NCI-H82 treated with DMSO at 0.1 percent for 48 hours (cell line): ENCODE results near the gene ATP6V1G1.
"Not testable (repeated sequence)": the region's sequence is repeated elsewhere in the genome, so short reads cannot be mapped to it uniquely, and the experiment has no call there.

Experiments
- DNase-seq: peaks from one replicate; lab custom pipeline; 2025; ENCODE audit not compliant: unreplicated experiment; lab: John Stamatoyannopoulos, UW

The ATP6V1G1 gene

GRCh38 chr9:114578134-114578533 lies 9.4 kb upstream of the ATP6V1G1 start:
- not testable (repeated sequence) for DNase-seq

GRCh38 chr9:114580609-114581193 lies 6.9 kb upstream of the ATP6V1G1 start:
- no peak for DNase-seq

GRCh38 chr9:114583371-114584155 lies 4.0 kb upstream of the ATP6V1G1 start:
- DNase-seq: no peak

- no peak for DNase-seq
These were observed 641 bp downstream of the ATP6V1G1 start for GRCh38 chr9:114588210-114588609.

GRCh38 chr9:114588651-114589526 lies 1.3 kb downstream of the ATP6V1G1 start:
- no peak for DNase-seq

GRCh38 chr9:114590328-114590727 lies 2.8 kb downstream of the ATP6V1G1 start:
- no peak for DNase-seq

- no peak for DNase-seq
These were observed 3.8 kb downstream of the ATP6V1G1 start for GRCh38 chr9:114591291-114591787.

- no peak for DNase-seq
These were observed 4.3 kb downstream of the ATP6V1G1 start for GRCh38 chr9:114591849-114592248.

- no peak for DNase-seq
These were observed 4.8 kb downstream of the ATP6V1G1 start for GRCh38 chr9:114592356-114592755.

GRCh38 chr9:114594136-114594535 lies 6.6 kb downstream of the ATP6V1G1 start:
- DNase-seq: no peak

GRCh38 chr9:114600502-114601248 lies 13.1 kb downstream of the ATP6V1G1 start:
- DNase-seq: not testable (repeated sequence)

- not testable (repeated sequence) for DNase-seq
These were observed 14.2 kb downstream of the ATP6V1G1 start for GRCh38 chr9:114601787-114602186.

GRCh38 chr9:114602620-114603019 lies 15.1 kb downstream of the ATP6V1G1 start:
- no peak for DNase-seq

GRCh38 chr9:114603248-114603647 lies 15.7 kb downstream of the ATP6V1G1 start:
- no peak for DNase-seq

- no peak for DNase-seq
These were observed 17.4 kb downstream of the ATP6V1G1 start for GRCh38 chr9:114604989-114605388.

- DNase-seq: no peak
These were observed 18.5 kb downstream of the ATP6V1G1 start for GRCh38 chr9:114606068-114606467.

- DNase-seq: no peak
These were observed 19.1 kb downstream of the ATP6V1G1 start for GRCh38 chr9:114606597-114607207.

- DNase-seq: no peak
These were observed 20.3 kb downstream of the ATP6V1G1 start for GRCh38 chr9:114607671-114608524.

- no peak for DNase-seq
These were observed 20.9 kb downstream of the ATP6V1G1 start for GRCh38 chr9:114608525-114608796.
